Measurements from ENCODE around the gene SLC5A8.

The SLC5A8 gene

DNA sequence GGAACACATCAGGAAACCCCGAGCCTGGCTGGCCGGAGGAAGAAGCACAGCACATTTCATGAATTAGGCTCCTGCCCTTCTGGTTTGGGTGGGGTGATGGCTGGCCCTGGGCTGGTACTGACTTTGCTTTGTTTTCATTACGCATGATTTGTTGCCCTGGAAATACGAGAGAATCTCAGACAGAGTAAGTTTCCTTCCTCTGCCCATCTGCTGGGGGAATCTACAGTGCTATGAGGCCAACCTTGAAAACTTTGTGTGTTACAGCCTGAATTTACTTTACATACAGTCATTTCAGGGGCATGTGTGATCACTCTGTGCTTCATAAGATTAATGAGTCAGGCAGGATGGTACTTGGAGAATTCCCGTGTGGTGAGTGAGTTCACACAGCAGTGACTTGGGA, 20.5 kb upstream of the SLC5A8 start:
- H3K9me2 ChIP-seq (replicated peaks; ENCODE audit: control insufficient read depth, low read length) = no peaks in the 10 kb centered on the region
- no peaks in the 10 kb centered on the region for H3K36me3 ChIP-seq (ENCODE audit: control insufficient read depth, low read length)
- H3K27ac ChIP-seq (ENCODE audit: low read depth, low read length) = no peak overlapping the region
- TF ChIP-seq EZH2phosphoT487 (IDR thresholded peaks at IDR 0.05; ENCODE audit: borderline replicate concordance, low read length) = no peak
- TF ChIP-seq, protein P1, sequence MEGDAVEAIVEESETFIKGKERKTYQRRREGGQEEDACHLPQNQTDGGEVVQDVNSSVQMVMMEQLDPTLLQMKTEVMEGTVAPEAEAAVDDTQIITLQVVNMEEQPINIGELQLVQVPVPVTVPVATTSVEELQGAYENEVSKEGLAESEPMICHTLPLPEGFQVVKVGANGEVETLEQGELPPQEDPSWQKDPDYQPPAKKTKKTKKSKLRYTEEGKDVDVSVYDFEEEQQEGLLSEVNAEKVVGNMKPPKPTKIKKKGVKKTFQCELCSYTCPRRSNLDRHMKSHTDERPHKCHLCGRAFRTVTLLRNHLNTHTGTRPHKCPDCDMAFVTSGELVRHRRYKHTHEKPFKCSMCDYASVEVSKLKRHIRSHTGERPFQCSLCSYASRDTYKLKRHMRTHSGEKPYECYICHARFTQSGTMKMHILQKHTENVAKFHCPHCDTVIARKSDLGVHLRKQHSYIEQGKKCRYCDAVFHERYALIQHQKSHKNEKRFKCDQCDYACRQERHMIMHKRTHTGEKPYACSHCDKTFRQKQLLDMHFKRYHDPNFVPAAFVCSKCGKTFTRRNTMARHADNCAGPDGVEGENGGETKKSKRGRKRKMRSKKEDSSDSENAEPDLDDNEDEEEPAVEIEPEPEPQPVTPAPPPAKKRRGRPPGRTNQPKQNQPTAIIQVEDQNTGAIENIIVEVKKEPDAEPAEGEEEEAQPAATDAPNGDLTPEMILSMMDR (IDR thresholded peaks at IDR 0.05; ENCODE audit: low read depth, low read length, poor library complexity, severe bottlenecking) = no peak
- no peaks in the 10 kb centered on the region for H3K27me3 ChIP-seq (ENCODE audit: control insufficient read depth, low read length)
- peaks cover 18% of the 10 kb centered on the region for H3K4me1 ChIP-seq (ENCODE audit: control insufficient read depth, low read length)
- H3K9me3 ChIP-seq (ENCODE audit: control insufficient read depth, insufficient read depth, low read length) = no peaks in the 10 kb centered on the region
- no peaks in the 10 kb centered on the region for H3K79me2 ChIP-seq (ENCODE audit: control insufficient read depth, low read length)
- H3K4me3 ChIP-seq (ENCODE audit: low read length) = no peak overlapping the region
- H3F3A ChIP-seq (ENCODE audit: control insufficient read depth, insufficient read depth) = no peaks in the 10 kb centered on the region
- H3K4me2 ChIP-seq (ENCODE audit: low read length) = no peak overlapping the region
- no peaks in the 10 kb centered on the region for H4K20me1 ChIP-seq (ENCODE audit: control insufficient read depth, insufficient read depth, low read depth, low read length)

DNA sequence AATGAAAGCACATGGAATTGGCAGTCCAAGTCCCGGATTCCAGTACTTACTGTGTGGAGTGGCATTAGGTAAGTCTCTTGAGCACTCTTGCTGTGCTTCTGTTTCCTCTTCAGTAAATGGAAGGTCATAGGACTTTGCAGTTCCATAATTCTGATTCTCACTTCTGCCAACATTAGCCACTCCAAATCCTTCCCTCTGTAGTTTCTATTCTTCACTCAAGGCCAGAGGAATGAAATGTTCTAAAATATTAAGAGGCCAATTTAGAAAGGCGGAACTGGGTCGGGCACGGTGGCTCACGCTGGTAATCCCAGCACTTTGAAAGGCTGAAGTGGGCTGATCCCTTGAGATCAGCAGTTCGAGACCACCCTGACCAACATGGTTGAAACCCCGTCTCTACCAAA, 19.8 kb upstream of the SLC5A8 start:
- TF ChIP-seq, protein P1 (IDR thresholded peaks at IDR 0.05; ENCODE audit: low read depth, low read length, poor library complexity, severe bottlenecking) = no peak
- TF ChIP-seq EZH2phosphoT487 (IDR thresholded peaks at IDR 0.05; ENCODE audit: borderline replicate concordance, low read length) = no peak
- Histone ChIP-seq H3K27ac (ENCODE audit: low read depth, low read length) (no peak overlapping the region), H3F3A (ENCODE audit: control insufficient read depth, insufficient read depth) (no peaks in the 10 kb centered on the region), H3K4me1 (ENCODE audit: control insufficient read depth, low read length) (peaks cover 14% of the 10 kb centered on the region), H3K79me2 (ENCODE audit: control insufficient read depth, low read length) (no peaks in the 10 kb centered on the region), H3K4me3 (ENCODE audit: low read length) (no peak overlapping the region), H3K27me3 (ENCODE audit: control insufficient read depth, low read length) (no peaks in the 10 kb centered on the region), H3K9me3 (ENCODE audit: control insufficient read depth, insufficient read depth, low read length) (no peaks in the 10 kb centered on the region), H3K36me3 (ENCODE audit: control insufficient read depth, low read length) (no peaks in the 10 kb centered on the region), H3K4me2 (ENCODE audit: low read length) (no peak overlapping the region), H3K9me2 (replicated peaks; ENCODE audit: control insufficient read depth, low read length) (no peaks in the 10 kb centered on the region), H4K20me1 (ENCODE audit: control insufficient read depth, insufficient read depth, low read depth, low read length) (no peaks in the 10 kb centered on the region)

DNA sequence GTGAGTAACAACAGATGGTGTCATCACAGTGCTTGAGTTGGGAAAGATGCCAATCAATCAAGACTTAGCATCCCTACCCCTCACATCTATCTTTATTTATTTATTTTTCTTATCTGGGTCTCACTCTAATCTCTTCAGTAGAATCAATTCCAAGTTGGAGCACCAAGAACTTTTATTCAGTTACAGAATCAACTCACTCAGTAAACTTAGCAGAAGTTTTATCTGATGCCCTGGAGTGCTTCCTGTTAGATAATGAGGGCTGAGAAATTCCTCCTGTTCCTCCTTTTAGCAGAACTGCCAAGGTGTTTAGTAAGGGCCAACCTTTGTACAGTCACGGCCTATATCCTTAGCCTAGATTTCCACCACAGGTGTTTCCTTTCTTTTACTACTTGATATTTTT, 11.3 kb upstream of the SLC5A8 start:
- H3K4me2 ChIP-seq (ENCODE audit: low read length) = no peak overlapping the region
- TF ChIP-seq EZH2phosphoT487 (IDR thresholded peaks at IDR 0.05; ENCODE audit: borderline replicate concordance, low read length) = no peak
- TF ChIP-seq, protein P1 (IDR thresholded peaks at IDR 0.05; ENCODE audit: low read depth, low read length, poor library complexity, severe bottlenecking) = no peak

More for the DNA sequence above, 11.3 kb upstream of the SLC5A8 start:
- Histone ChIP-seq H3K27me3 (ENCODE audit: control insufficient read depth, low read length) (peaks cover 11% of the 10 kb centered on the region), H3K79me2 (ENCODE audit: control insufficient read depth, low read length) (no peaks in the 10 kb centered on the region), H3K4me3 (ENCODE audit: low read length) (no peak overlapping the region), H3K36me3 (ENCODE audit: control insufficient read depth, low read length) (no peaks in the 10 kb centered on the region), H3K9me3 (ENCODE audit: control insufficient read depth, insufficient read depth, low read length) (no peaks in the 10 kb centered on the region), H3F3A (ENCODE audit: control insufficient read depth, insufficient read depth) (no peaks in the 10 kb centered on the region), H4K20me1 (ENCODE audit: control insufficient read depth, insufficient read depth, low read depth, low read length) (no peaks in the 10 kb centered on the region), H3K4me1 (ENCODE audit: control insufficient read depth, low read length) (no peaks in the 10 kb centered on the region), H3K27ac (ENCODE audit: low read depth, low read length) (no peak overlapping the region), H3K9me2 (replicated peaks; ENCODE audit: control insufficient read depth, low read length) (no peaks in the 10 kb centered on the region)

Measured in DOHH2 (cell line).